DND-41 (cell line): ENCODE measurements around the gene FAM168A.

Experiments
- ATAC-seq: fragments of 200-7000 bp; cut with Tn5 transposase; 3 replicates; pipeline ENCODE4 v1.9.1; 2021; ENCODE audit warnings: low read depth; ENCODE audit not compliant: insufficient read depth
- DNase-seq: peaks from one replicate; pipeline ENCODE4 v3.0.0-alpha.2; 2020
- H2AFZ ChIP-seq: 2 replicates; pipeline ENCODE4 v1.6.0; 2012; ENCODE audit warnings: low read depth, low read length
- H3K27ac ChIP-seq: 2 replicates; pipeline ENCODE4 v1.5.1; 2012; ENCODE audit warnings: low read length, inconsistent platforms
- H3K27me3 ChIP-seq: fragments of 200-600 bp; sonication (generic); 2 replicates; pipeline ENCODE4 v1.6.0; 2012; ENCODE audit warnings: low read length, mild to moderate bottlenecking, inconsistent platforms; ENCODE audit not compliant: insufficient read depth, poor library complexity
- H3K36me3 ChIP-seq: 2 replicates; pipeline ENCODE4 v1.5.1; 2012; ENCODE audit warnings: low read length, inconsistent platforms; ENCODE audit not compliant: insufficient read depth
- H3K4me1 ChIP-seq: 2 replicates; pipeline ENCODE4 v1.5.1; 2012; ENCODE audit warnings: mild to moderate bottlenecking, low read length; ENCODE audit not compliant: insufficient read depth
- H3K4me2 ChIP-seq: 2 replicates; pipeline ENCODE4 v1.6.0; 2012; ENCODE audit warnings: mild to moderate bottlenecking, moderate library complexity, low read length, inconsistent platforms; ENCODE audit not compliant: insufficient read depth
- H3K4me3 ChIP-seq, 2 experiments: fragments of 200-600 bp in 1 of 2; shearing (Covaris generic) in 1 of 2; 2 replicates each; pipeline ENCODE4 v1.5.1; 2012 to 2016; ENCODE audit warnings: inconsistent platforms in 2 of 2, low read length in 2 of 2, mild to moderate bottlenecking in 2 of 2, low read depth in 1 of 2, moderate library complexity in 1 of 2
- H3K79me2 ChIP-seq: 2 replicates; pipeline ENCODE4 v1.6.0; 2012; ENCODE audit warnings: low read length, inconsistent platforms; ENCODE audit not compliant: insufficient read depth
- H3K9ac ChIP-seq: 2 replicates; pipeline ENCODE4 v1.6.0; 2012; ENCODE audit warnings: low read depth, mild to moderate bottlenecking, inconsistent platforms, low read length, moderate library complexity
- H3K9me3 ChIP-seq: 2 replicates; pipeline ENCODE4 v1.5.1; 2012; ENCODE audit warnings: low read length, moderate library complexity, mild to moderate bottlenecking, inconsistent platforms; ENCODE audit not compliant: insufficient read depth, severe bottlenecking
- H4K20me1 ChIP-seq: 2 replicates; pipeline ENCODE4 v1.6.0; 2012; ENCODE audit warnings: low read length; ENCODE audit not compliant: insufficient read depth
- EZH2 ChIP-seq: IDR thresholded peaks from 3 replicates; pipeline ENCODE4 v1.6.1; 2012; ENCODE audit warnings: borderline replicate concordance, low read depth, mild to moderate bottlenecking, moderate library complexity, low read length, inconsistent platforms; ENCODE audit not compliant: severe bottlenecking
- TF ChIP-seq, protein P1 (sequence below): IDR thresholded peaks from 2 replicates; pipeline ENCODE4 v1.5.1; 2012; ENCODE audit warnings: borderline replicate concordance, low read length, moderate library complexity, mild to moderate bottlenecking; ENCODE audit not compliant: poor library complexity, severe bottlenecking; ENCODE audit errors: extremely low read depth

The FAM168A gene

DNA sequence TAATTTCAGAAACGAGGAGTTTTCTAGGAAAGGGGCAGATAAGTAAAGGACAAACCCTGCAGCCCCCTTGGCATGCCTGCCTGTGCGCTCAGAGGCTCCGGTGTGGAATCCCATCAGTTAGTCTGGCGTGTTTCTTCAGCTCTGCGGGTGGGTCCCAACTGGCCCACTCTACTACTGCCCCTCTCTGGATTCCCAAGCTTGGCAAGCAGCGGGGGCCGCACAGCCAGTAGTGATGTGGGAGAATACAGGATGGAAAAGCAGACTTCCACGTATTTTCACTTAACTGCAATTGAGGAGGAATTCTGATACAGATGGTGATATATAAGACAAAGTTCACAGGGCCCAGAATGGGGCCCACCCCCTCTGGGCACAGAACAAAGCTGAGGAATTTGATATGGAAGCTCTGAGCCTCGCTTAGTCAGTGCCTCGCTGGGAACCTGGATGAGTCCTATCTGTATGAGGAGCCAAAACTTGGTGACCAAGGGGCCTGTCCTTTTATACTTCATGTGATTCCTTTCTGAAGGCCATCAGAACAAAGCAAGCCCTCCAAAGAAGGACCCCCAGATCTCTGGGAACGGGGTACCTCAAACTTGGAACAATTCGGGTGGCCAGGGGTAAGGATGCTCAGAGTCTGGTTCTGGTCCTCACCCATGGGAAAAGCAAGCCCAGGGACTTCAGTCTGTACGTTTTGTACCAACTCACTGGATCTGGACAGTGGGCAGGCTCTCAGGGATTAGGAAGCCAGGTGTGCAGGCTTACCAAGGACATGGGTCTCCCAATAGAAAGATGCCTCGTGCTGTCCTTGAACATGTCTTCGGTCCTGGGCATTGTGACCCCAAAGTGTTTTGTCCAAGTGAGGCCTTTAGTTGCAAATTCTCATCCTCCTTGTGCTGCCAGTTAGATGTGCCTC is 195.7 kb downstream of the FAM168A start:
- Histone ChIP-seq H2AFZ (no peak overlapping the region), H3K27me3 (no peaks in the 10 kb centered on the region), H3K9ac (no peak overlapping the region), H3K4me1 (no peaks in the 10 kb centered on the region), H3K4me3 (no peak overlapping the region), H3K9me3 (no peaks in the 10 kb centered on the region), H4K20me1 (no peaks in the 10 kb centered on the region), H3K79me2 (no peaks in the 10 kb centered on the region), H3K4me2 (no peak overlapping the region), H3K27ac (no peak overlapping the region), H3K36me3 (peaks cover 34% of the 10 kb centered on the region)
- DNase-seq = no peak
- TF ChIP-seq, protein P1, sequence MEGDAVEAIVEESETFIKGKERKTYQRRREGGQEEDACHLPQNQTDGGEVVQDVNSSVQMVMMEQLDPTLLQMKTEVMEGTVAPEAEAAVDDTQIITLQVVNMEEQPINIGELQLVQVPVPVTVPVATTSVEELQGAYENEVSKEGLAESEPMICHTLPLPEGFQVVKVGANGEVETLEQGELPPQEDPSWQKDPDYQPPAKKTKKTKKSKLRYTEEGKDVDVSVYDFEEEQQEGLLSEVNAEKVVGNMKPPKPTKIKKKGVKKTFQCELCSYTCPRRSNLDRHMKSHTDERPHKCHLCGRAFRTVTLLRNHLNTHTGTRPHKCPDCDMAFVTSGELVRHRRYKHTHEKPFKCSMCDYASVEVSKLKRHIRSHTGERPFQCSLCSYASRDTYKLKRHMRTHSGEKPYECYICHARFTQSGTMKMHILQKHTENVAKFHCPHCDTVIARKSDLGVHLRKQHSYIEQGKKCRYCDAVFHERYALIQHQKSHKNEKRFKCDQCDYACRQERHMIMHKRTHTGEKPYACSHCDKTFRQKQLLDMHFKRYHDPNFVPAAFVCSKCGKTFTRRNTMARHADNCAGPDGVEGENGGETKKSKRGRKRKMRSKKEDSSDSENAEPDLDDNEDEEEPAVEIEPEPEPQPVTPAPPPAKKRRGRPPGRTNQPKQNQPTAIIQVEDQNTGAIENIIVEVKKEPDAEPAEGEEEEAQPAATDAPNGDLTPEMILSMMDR = no peak
- TF ChIP-seq EZH2 = no peak
- no peak for ATAC-seq

GRCh38 chr11:73401217-73401923 is 196.5 kb downstream of the FAM168A start:
- Histone ChIP-seq H3K4me3 (no peak overlapping the region), H3K27ac (no peak overlapping the region), H3K4me2 (no peak overlapping the region), H2AFZ (no peak overlapping the region), H3K4me1 (no peaks in the 10 kb centered on the region), H3K9me3 (no peaks in the 10 kb centered on the region), H4K20me1 (no peaks in the 10 kb centered on the region), H3K36me3 (peaks cover 35% of the 10 kb centered on the region), H3K9ac (no peak overlapping the region), H3K79me2 (no peaks in the 10 kb centered on the region), H3K27me3 (no peaks in the 10 kb centered on the region)
- ATAC-seq (no peak), DNase-seq (no peak)
- TF ChIP-seq EZH2 = no peak
- TF ChIP-seq, protein P1 = no peak

DNA sequence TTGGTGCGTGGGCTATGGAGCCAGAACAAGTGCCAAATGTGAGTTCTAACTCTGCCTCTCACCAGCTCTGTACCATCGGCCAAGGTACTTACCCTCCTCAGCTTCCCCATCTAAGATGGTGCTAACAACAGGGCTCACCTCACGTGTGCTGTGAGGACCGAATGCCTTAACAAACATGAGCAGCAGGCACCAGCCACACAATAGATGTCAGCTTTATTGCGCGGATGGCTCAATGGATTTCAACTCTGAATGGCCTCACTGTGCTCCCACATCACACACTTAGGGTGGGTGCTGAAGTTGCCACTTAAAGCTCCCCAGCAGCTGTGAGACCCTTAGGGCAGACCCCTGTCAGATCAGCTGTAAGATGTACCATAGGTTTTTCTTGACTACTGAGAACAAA is 197.6 kb downstream of the FAM168A start:
- TF ChIP-seq, protein P1 = no peak
- TF ChIP-seq EZH2 = no peak
- Histone ChIP-seq H3K79me2 (no peaks in the 10 kb centered on the region), H3K9me3 (no peaks in the 10 kb centered on the region), H3K4me2 (no peak overlapping the region), H3K27ac (no peak overlapping the region), H3K27me3 (no peaks in the 10 kb centered on the region), H3K36me3 (peaks cover 36% of the 10 kb centered on the region), H3K9ac (no peak overlapping the region), H4K20me1 (peaks cover 5% of the 10 kb centered on the region; the same call in 1 of the 2 replicates), H2AFZ (no peak overlapping the region), H3K4me3 (no peak overlapping the region), H3K4me1 (no peaks in the 10 kb centered on the region)
- no peak for ATAC-seq
- DNase-seq = no peak
